ENCODE results near the gene PDE4D. TPM values are rescaled to one million over a fixed set of nuclear protein-coding genes. Genes with fewer than 3 reads are reported as not detected.

Gene PDE4D
- total RNA-seq, 2 experiments from 2014 or later: 75.5 to 80.7 TPM

DNA sequence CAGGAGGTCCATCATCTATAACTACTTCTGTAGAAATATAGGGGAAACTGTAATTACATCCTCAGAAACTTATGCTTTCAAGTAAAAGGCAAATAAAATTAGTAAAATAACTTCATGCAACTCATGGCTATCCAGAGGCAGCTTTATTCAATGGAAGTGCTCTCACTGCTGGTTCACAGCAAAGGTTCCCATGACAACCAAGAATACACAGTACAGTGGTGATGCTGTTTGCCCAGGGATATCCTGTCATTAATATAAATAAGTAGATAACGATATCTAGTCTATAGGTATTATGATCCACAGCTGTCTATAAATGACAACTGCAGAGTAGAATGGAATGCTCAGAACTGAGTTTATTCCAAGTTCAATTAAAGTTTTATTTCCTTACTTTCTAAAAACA lies 390.3 kb downstream of the PDE4D start:
- intact Hi-C loops (cut with micrococcal nuclease): no loop called here

DNA sequence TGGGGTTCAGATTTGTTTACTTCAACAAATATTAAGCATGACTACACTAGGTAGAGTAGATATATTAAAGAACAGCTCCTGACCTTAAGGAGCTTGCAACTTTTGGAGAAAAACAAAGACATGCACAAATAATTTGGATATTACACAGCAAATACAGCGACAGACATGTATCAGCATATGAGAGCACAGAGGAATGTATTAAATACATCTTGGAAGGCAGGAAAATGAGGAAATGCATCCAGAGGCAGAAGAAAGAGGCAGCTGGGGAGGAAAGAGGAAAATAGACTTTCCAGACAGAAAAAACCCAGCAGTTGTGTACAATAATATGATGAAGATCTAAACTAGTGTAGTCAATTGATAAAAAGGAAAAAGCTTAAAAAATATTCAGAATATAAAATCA lies 392.2 kb downstream of the PDE4D start:
- ATAC-seq (no peak), DNase-seq (no peak)
- H3K27me3 Mint-ChIP-seq: peaks cover 8% of the 10 kb centered on the region
- H3K27ac Mint-ChIP-seq: no peak overlapping the region
- no peak overlapping the region for H3K4me3 Mint-ChIP-seq
- H3K4me1 Mint-ChIP-seq (ENCODE audit: low read depth): peaks cover 1% of the 10 kb centered on the region
- no peaks in the 10 kb centered on the region for H3K36me3 Mint-ChIP-seq (ENCODE audit: low read depth)
- TF ChIP-seq, protein P1, sequence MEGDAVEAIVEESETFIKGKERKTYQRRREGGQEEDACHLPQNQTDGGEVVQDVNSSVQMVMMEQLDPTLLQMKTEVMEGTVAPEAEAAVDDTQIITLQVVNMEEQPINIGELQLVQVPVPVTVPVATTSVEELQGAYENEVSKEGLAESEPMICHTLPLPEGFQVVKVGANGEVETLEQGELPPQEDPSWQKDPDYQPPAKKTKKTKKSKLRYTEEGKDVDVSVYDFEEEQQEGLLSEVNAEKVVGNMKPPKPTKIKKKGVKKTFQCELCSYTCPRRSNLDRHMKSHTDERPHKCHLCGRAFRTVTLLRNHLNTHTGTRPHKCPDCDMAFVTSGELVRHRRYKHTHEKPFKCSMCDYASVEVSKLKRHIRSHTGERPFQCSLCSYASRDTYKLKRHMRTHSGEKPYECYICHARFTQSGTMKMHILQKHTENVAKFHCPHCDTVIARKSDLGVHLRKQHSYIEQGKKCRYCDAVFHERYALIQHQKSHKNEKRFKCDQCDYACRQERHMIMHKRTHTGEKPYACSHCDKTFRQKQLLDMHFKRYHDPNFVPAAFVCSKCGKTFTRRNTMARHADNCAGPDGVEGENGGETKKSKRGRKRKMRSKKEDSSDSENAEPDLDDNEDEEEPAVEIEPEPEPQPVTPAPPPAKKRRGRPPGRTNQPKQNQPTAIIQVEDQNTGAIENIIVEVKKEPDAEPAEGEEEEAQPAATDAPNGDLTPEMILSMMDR (IDR thresholded peaks at IDR 0.05): no peak
- peaks cover 1% of the 10 kb centered on the region for H3K9me3 Mint-ChIP-seq
- intact Hi-C loops (cut with micrococcal nuclease): no loop called here
- ChIA-PET CTCF (interaction anchor here (1.4 kb wide), 1 partner anchor 172 kb away, joined by 4 read pairs; no protein-coding TSS in a partner anchor), POLR2A (no interaction called here)

More for the DNA sequence above, 390.3 kb downstream of the PDE4D start:
- Mint-ChIP-seq H3K27ac (no peak overlapping the region), H3K4me3 (no peak overlapping the region), H3K36me3 (ENCODE audit: low read depth) (no peaks in the 10 kb centered on the region), H3K9me3 (peaks cover 1% of the 10 kb centered on the region), H3K27me3 (peaks cover 2% of the 10 kb centered on the region), H3K4me1 (ENCODE audit: low read depth) (peaks cover 1% of the 10 kb centered on the region)
- POLR2A ChIA-PET: no interaction called here
- no peak for ATAC-seq
- TF ChIP-seq, protein P1 (IDR thresholded peaks at IDR 0.05): no peak
- DNase-seq: no peak
- CTCF ChIA-PET: no interaction called here

DNA sequence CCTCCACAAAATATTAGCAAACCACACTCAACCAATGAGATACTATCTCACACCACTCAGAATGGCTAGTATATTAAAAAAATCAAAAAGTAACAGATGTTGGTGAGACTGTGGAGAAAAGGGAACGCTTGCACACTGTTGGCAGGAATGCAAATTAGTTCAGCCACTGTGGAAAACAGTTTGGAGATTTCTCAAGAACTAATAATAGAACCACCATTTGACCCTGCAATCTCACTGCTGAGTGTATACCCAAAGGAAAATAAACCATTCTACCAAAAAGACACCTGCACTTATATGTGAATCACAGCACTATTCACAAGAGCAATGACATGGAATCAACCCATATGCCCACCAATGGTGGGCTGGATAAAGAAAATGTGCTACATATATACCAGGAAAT lies 393.5 kb downstream of the PDE4D start:
- no peak overlapping the region for H3K4me3 Mint-ChIP-seq
- H3K27me3 Mint-ChIP-seq: peaks cover 8% of the 10 kb centered on the region
- DNase-seq (no peak), ATAC-seq (no peak)
- peaks cover 1% of the 10 kb centered on the region for H3K4me1 Mint-ChIP-seq (ENCODE audit: low read depth)
- POLR2A ChIA-PET: no interaction called here
- no peak overlapping the region for H3K27ac Mint-ChIP-seq
- CTCF ChIA-PET: no interaction called here
- H3K9me3 Mint-ChIP-seq: peaks cover 1% of the 10 kb centered on the region
- intact Hi-C loops (cut with micrococcal nuclease): no loop called here
- TF ChIP-seq, protein P1 (IDR thresholded peaks at IDR 0.05): no peak
- no peaks in the 10 kb centered on the region for H3K36me3 Mint-ChIP-seq (ENCODE audit: low read depth)

DNA sequence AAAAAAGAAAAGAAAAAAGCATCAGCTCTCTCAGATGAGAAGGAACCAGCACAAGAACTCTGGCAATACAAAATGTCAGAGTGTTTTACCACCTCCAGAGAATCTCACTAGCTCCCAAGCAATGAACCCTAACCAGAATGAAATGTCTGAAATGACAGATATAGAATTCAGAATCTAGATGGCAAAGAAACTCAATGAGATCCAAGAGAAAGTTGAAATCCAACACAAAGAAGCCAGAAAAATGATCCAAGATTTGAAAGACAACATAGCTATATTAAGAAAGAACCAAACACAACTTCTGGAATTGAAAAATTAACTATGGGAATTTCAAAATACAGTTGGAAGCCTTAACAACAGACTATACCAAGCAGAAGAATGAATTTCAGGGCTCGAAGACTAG lies 396.3 kb downstream of the PDE4D start:
- DNase-seq (no peak), ATAC-seq (no peak)
- intact Hi-C loops (cut with micrococcal nuclease): loop anchor here (2.0 to 10.0 kb wide), 2 partner anchors 106 to 298 kb away; no protein-coding TSS in a partner anchor
- POLR2A ChIA-PET: no interaction called here
- CTCF ChIA-PET: interaction anchor here (0.8 to 2.0 kb wide), 14 partner anchors 9 to 292 kb away, joined by 3 to 13 read pairs (median 3); no protein-coding TSS in a partner anchor
- Mint-ChIP-seq H3K4me3 (no peak overlapping the region), H3K4me1 (ENCODE audit: low read depth) (no peaks in the 10 kb centered on the region), H3K27me3 (peaks cover 8% of the 10 kb centered on the region), H3K27ac (no peak overlapping the region), H3K36me3 (ENCODE audit: low read depth) (no peaks in the 10 kb centered on the region), H3K9me3 (peaks cover 1% of the 10 kb centered on the region)
- TF ChIP-seq, protein P1 (IDR thresholded peaks at IDR 0.05): no peak

DNA sequence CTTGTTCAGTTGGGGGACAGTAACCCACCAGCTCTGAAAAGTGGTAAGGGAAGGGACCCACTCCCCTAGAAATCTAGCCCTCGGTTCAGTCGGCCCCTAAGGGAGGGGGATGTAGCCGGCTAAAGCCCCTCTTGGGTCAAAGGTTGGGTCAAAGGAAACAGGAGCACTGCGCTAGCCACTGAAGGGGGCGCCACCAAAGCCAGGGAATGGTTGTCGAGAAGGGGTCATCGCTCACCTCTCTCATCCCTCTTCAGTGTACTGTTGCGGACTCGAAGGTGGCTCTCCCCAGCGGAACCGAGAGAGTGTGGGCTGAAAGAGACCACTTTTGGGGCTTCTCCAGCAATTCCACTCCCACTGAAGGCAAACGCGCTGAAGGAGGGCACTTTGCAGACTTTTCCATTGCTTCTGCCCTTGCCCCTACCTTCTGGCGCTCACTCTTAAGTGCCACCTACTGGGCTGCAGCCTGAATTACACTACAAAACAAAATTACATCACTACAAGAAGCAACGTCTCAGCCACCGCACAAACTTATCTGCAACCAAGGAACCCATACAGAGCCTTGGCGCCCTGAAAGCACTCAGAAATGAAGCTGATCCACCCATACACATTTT lies 396.9 kb downstream of the PDE4D start:
- ChIA-PET CTCF (interaction anchor here (0.8 to 2.0 kb wide), 15 partner anchors 8 to 292 kb away, joined by 3 to 13 read pairs (median 3); no protein-coding TSS in a partner anchor), POLR2A (no interaction called here)
- Mint-ChIP-seq H3K36me3 (ENCODE audit: low read depth) (no peaks in the 10 kb centered on the region), H3K4me1 (ENCODE audit: low read depth) (no peaks in the 10 kb centered on the region), H3K9me3 (peaks cover 1% of the 10 kb centered on the region), H3K4me3 (no peak overlapping the region), H3K27me3 (peaks cover 8% of the 10 kb centered on the region), H3K27ac (no peak overlapping the region)
- TF ChIP-seq, protein P1 (IDR thresholded peaks at IDR 0.05): peak; percentile 50
- peak; percentile 67 for ATAC-seq
- DNase-seq: peak; percentile 11
- intact Hi-C loops (cut with micrococcal nuclease): loop anchor here (2.0 to 10.0 kb wide), 2 partner anchors 106 to 298 kb away; no protein-coding TSS in a partner anchor
